ENCODE measurements around the gene KIF16B. TPM values are rescaled to one million over a fixed set of nuclear protein-coding genes. Genes with fewer than 3 reads are reported as not detected.

The KIF16B gene
- total RNA-seq, 1 experiment from 2014 or later, result 4.6 TPM

- ChIA-PET CTCF (no interaction called here), POLR2A (ENCODE audit: low non-redundant PET) (no interaction called here)
- Histone ChIP-seq H3K4me3 (ENCODE audit: low read depth, low read length, poor library complexity, severe bottlenecking) (no peak overlapping the region), H3K27ac (ENCODE audit: low read depth, low read length, poor library complexity, severe bottlenecking) (no peak overlapping the region), H3K36me3 (ENCODE audit: insufficient read depth, low read length, poor library complexity, severe bottlenecking) (no peaks in the 10 kb centered on the region), H3K9me3 (ENCODE audit: low read depth, low read length, poor library complexity, severe bottlenecking) (no peaks in the 10 kb centered on the region), H3K27me3 (replicated peaks; ENCODE audit: insufficient read depth, low read depth, low read length, poor library complexity) (no peaks in the 10 kb centered on the region), H3K4me1 (ENCODE audit: insufficient read depth, low read length, poor library complexity, severe bottlenecking) (no peaks in the 10 kb centered on the region)
- intact Hi-C loops (cut with micrococcal nuclease; ENCODE audit: unreplicated experiment), result no loop called here
- DNase-seq (ENCODE audit: low spot score), result no peak
- no TSS peak for BruUV-seq (replicated peaks)
- TF ChIP-seq CTCF (conservative IDR thresholded peaks at IDR 0.05; ENCODE audit: low read depth, low read length) (no peak), EZH2 (IDR thresholded peaks at IDR 0.05; ENCODE audit: borderline replicate concordance, low read depth, low read length, poor library complexity, severe bottlenecking) (no peak)
Measured at GRCh38 chr20:16385891-16386290, 187.4 kb downstream of the KIF16B start.

- no TSS peak for BruUV-seq (replicated peaks)
- no peak for DNase-seq (ENCODE audit: low spot score)
- H3K9me3 ChIP-seq (ENCODE audit: low read depth, low read length, poor library complexity, severe bottlenecking), result no peaks in the 10 kb centered on the region
- no peak overlapping the region for H3K27ac ChIP-seq (ENCODE audit: low read depth, low read length, poor library complexity, severe bottlenecking)
- ChIA-PET POLR2A (ENCODE audit: low non-redundant PET) (no interaction called here), CTCF (no interaction called here)
- no peaks in the 10 kb centered on the region for H3K27me3 ChIP-seq (replicated peaks; ENCODE audit: insufficient read depth, low read depth, low read length, poor library complexity)
- no peak overlapping the region for H3K4me3 ChIP-seq (ENCODE audit: low read depth, low read length, poor library complexity, severe bottlenecking)
- H3K36me3 ChIP-seq (ENCODE audit: insufficient read depth, low read length, poor library complexity, severe bottlenecking), result no peaks in the 10 kb centered on the region
- intact Hi-C loops (cut with micrococcal nuclease; ENCODE audit: unreplicated experiment), result no loop called here
- TF ChIP-seq CTCF (conservative IDR thresholded peaks at IDR 0.05; ENCODE audit: low read depth, low read length) (no peak), EZH2 (IDR thresholded peaks at IDR 0.05; ENCODE audit: borderline replicate concordance, low read depth, low read length, poor library complexity, severe bottlenecking) (no peak)
- no peaks in the 10 kb centered on the region for H3K4me1 ChIP-seq (ENCODE audit: insufficient read depth, low read length, poor library complexity, severe bottlenecking)
Measured at GRCh38 chr20:16385462-16385861, 187.8 kb downstream of the KIF16B start.

- intact Hi-C loops (cut with micrococcal nuclease; ENCODE audit: unreplicated experiment), result no loop called here
- H3K27ac ChIP-seq (ENCODE audit: low read depth, low read length, poor library complexity, severe bottlenecking), result no peak overlapping the region
- H3K27me3 ChIP-seq (replicated peaks; ENCODE audit: insufficient read depth, low read depth, low read length, poor library complexity), result no peaks in the 10 kb centered on the region
- H3K4me3 ChIP-seq (ENCODE audit: low read depth, low read length, poor library complexity, severe bottlenecking), result no peak overlapping the region
- no peak for DNase-seq (ENCODE audit: low spot score)
- no peaks in the 10 kb centered on the region for H3K4me1 ChIP-seq (ENCODE audit: insufficient read depth, low read length, poor library complexity, severe bottlenecking)
- ChIA-PET POLR2A (ENCODE audit: low non-redundant PET) (no interaction called here), CTCF (no interaction called here)
- no peaks in the 10 kb centered on the region for H3K36me3 ChIP-seq (ENCODE audit: insufficient read depth, low read length, poor library complexity, severe bottlenecking)
- TF ChIP-seq EZH2 (IDR thresholded peaks at IDR 0.05; ENCODE audit: borderline replicate concordance, low read depth, low read length, poor library complexity, severe bottlenecking) (no peak), CTCF (conservative IDR thresholded peaks at IDR 0.05; ENCODE audit: low read depth, low read length) (no peak)
- no peaks in the 10 kb centered on the region for H3K9me3 ChIP-seq (ENCODE audit: low read depth, low read length, poor library complexity, severe bottlenecking)
- no TSS peak for BruUV-seq (replicated peaks)
Measured at GRCh38 chr20:16381444-16381843, 191.8 kb downstream of the KIF16B start.
